ENCODE data around the gene EXOC3L2.

The EXOC3L2 gene

GRCh38 chr19:45218911-45219743 is 26.1 kb downstream of the EXOC3L2 start:
- DNase-seq = no peak

- no peak for DNase-seq
Measured at GRCh38 chr19:45218426-45218825, 26.8 kb downstream of the EXOC3L2 start.

GRCh38 chr19:45217957-45218334 is 27.3 kb downstream of the EXOC3L2 start:
- DNase-seq = no peak

DNA sequence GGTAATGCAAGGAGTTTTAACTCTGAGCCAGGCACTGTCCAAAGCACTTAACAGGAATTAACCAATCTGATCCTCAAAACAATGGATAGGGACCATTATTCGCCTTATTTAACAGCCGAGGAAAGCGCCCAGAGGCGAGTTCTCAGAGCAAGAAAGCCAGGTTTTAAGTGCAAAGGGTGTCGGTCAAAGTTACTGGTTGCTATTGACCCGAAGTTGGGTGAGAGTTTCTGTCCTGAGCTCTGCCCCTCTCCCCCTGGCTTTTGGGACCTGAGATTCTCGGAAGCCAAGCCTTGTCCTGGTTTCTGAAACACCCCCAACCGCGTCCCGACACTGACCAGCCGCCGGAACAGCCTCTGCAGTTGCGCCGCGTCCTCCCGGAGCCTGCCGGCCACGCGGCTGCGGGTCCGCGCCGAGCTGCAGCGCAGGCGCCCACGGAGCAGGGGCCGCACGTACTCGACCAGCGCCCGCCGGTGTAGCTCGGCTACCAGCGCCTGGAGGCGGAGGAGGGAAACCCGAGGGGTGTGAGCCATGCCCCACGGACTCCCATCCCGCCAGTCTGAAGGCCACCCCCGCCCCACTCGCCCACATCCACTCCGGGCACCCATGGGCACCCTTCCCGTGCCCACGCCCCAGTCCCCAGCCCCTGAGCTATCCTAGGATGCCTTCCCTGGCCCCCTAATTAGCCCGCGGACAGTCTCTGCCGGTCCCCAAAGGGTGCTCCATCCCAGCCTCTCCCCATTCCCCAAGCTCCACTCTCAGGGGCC is 27.8 kb downstream of the EXOC3L2 start:
- DNase-seq = peak; percentile 42

- no peak for DNase-seq
Measured at GRCh38 chr19:45216667-45217066, 28.5 kb downstream of the EXOC3L2 start.

DNA sequence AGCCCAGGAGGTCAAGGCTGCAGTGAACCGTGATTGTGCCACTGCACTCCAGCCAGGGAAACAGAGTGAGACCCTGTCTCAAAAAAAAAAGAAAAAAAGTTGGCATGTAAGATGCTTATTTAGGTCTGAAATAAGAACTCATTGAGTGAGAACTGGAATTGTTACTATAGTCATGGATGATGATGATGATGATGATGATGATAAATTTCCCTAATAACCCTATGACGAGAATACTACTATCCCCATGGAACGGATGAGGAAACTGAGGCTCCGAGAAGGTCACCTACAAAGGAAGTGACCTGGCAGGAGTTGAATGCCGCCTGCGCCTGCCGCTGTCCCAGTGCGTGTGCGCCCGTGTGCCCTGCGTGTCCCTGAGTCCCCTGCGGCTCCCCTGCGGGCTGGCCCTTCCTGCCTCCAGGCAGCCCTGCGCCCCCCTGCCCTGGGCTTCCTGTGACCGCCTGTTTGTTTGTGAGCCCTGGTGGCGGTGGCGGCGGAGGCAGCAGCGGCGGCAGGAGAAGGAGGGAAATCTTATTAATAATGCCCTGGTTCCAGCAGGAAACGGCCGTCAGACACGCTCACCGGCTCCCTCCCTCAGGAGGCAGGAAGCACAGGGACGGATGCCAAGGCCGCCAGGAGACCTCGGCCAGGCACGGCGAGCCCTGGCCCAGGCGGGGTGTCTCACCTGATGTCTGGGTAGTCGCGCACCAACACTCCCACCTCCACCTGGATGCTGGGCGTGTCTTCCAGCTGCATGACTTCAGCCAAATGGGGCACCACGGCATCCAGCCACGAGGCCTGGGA is 29.6 kb downstream of the EXOC3L2 start:
- DNase-seq = peak; percentile 44

DNA sequence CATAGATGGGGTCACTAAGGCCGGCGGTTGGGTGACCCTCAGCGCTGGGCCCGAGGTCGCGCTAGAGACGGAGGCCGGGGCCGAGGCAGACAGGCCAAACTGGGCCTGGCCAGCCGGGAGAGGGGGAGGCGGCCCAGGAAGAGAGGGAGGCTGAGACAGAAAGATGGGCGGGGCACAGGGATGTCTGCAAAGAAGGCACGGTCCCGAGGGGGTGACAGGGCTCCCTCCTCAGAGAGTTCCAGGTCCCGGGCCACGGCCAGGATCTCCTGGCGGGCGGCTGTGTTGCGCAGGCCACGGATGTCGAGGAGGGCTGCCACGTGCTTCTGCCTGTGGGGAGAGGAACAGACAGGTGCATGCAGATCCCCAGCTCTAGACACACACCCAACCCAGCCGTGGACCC is 32.2 kb downstream of the EXOC3L2 start:
- no peak for DNase-seq

DNA sequence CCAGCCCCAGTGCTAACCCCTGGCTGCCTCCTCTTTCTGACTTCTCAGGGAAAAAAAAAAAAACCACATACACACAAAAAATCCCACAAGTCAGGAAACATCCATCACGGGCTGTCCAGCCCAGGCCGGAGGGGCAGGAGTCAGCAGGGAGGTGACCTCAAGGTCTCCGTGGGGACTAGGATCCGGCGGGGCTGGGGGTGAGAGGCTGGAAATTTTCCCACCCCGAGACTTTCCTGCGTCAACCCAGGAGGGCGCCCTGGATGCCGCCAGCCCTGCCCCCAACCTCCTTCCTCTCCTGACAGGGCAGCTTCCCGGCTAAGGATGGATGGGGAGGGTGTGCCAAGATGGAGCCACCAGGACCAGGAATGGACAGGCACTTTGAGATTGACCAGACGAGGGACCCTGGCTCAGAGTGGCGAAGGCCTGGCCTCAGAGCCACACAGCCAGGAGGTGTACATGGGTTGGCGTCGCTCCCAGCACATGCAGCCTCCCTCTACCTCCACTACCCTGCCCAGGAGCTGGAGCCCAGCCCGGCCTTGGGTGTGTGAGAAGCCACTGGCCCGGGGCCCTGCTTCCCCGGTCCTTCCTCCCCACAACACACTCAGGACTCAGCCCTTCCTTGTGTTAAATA is 33.3 kb downstream of the EXOC3L2 start:
- DNase-seq = no peak

DNA sequence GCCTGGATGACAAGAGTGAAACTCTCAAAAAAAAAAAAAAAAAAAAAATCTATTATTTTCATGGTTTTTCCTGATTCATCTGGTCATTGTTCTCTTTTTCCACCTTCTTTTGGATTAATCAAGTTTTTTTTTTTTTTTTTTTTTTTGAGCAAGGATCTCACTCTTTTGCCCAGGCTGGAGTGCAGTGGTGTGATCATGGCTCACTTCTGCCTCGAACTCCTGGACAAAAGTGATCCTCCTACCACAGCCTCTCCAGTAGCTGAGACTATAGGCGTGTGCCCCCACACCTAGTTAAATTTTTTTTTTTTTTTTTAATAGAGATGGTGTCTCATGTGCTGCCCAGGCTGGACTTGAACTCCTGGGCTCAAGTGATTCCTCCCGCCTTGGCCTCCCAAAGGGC is 38.9 kb downstream of the EXOC3L2 start:
- no peak for DNase-seq

- no peak for DNase-seq
Measured at GRCh38 chr19:45205810-45206209, 39.4 kb downstream of the EXOC3L2 start.

GRCh38 chr19:45202637-45203036 is 42.6 kb downstream of the EXOC3L2 start:
- DNase-seq = no peak

GRCh38 chr19:45200568-45200967 is 44.6 kb downstream of the EXOC3L2 start:
- DNase-seq = peak; percentile 53

DNA sequence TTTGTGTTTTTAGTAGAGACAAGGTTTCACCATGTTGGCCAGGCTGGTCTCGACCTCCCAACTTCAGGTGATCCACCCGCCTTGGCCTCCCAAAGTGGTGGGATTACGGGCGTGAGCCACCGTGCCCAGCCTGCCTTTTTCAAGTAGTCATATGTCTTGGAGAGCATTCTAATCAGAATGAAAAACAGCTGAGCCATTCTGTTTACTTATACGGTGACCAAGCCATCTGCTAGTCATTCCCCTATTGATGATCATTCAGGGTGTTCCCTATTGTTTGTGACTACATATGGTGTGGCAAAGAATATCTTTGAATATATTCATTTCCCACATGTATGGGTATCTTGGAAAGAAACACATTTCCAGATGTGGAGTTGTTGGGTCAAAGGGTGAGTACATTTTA is 49.4 kb downstream of the EXOC3L2 start:
- DNase-seq = no peak

DNA sequence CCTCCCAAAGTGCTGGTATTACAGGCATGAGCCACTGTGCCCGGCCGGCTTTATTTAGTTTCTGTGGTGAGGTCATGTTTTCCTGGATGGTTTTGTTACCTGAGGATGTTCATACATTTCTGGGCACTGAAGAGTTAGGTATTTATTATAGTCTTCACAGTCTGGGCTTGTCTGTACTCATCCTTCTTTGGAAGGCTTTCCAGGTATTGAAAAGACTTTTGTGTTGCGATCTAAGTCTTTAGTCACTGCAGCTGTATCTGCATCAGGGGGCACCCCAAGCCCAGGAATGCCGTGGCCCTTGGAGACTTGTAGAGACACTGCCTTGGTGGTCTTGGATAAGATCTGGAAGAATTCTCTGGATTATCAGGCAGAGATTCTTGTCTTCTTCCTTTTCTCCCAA is 53.8 kb downstream of the EXOC3L2 start:
- no peak for DNase-seq

DNA sequence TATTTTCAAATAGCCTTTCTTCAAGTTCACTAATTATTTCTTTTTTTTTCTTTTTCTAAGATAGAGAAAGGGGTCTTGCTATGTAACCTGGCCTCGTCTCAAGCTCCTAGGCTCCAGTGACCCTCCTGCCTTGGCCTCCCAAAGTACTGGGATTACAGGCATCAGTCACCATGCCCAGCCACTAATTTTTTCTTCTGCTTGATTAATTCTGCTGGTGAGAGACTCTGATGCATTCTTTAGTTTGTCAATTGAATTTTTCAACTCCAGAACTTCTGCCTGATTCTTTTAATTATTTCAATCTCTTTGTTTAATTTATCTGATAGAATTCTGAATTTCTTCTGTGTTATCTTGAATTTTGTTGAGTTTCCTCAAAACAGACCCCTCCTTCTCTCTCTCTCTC is 55.2 kb downstream of the EXOC3L2 start:
- no peak for DNase-seq

- peak; percentile 53 for DNase-seq
Measured at GRCh38 chr19:45187421-45188100, 57.6 kb downstream of the EXOC3L2 start.

DNA sequence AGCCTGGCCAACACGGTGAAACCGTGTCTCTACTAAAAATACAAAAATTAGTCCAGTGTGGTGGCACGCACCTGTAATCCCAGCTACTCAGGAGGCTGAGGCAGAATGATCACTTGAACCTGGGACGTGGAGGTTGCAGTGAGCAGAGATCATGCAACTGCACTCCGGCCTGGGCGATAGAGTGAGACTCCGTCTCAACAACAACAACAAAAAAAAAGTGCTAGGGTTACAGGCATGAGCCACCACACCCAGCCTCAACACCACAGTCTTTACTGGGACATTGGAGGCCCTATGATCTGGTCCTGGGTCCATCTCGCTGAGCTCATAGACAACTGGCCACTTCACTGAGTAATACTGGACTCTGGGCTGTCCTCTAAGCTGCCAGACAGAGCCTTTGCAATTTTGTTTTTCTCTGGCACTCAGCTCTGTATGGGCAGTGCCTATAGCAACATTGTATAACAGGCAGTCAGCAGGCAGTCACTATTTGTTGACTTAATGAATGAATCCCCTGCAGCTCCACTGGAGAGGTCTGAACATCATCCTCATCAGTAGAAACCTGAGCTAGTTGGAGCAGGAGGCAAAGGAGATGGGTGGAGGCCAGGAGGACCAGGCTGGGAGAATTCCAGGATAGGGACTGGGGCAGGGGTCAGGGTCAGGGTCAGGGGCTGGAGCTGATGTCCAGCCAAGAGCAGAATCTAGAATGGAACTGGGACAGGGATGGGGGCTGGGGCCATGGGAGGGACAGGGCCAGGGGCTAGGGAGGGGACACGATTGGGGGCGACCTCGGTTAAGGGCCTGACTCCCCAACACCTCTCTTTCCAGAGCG is 58.5 kb downstream of the EXOC3L2 start:
- DNase-seq = no peak

DNA sequence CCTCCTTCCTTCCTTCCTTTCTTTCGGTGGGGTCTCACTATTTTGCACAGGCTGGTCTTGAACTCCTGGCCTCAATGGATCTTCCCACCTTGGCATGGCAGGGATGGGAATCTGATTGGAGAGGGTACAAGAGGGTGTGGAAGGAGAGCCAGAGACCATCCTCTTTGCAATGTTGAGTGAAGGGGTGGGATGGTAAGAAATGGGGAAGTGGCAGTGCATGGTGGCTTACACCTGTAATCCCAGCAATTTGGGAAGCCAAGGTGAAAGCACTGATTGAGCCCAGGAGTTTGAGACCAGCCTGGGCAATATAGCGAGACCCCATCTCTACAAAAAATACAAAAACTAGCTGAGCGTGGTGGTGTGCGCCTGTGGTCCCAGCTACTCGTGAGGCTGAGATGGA is 61.1 kb downstream of the EXOC3L2 start:
- DNase-seq = no peak

GRCh38 chr19:45182758-45183157 is 62.4 kb downstream of the EXOC3L2 start:
- DNase-seq = no peak

DNA sequence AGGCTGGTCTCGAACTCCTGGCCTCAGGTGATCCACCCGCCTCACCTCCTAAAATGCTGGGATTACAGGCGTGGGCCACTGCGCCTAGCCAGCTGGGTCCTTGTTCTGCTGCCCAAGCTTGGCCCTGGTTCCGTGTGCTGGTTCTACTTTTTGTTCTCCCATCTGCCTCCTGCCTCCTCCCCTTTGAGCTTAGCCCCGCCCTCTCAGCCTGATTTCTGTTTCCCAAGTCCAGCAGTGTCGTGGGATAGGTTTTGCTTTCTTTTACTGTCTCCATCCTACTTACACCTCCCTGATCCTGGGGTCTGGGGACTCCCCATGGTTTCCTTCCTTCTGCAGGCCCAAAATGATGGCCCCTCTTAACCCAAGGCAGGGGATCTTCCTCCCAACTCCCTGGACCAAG is 64.3 kb downstream of the EXOC3L2 start:
- no peak for DNase-seq

GRCh38 chr19:45179892-45180370 is 65.3 kb downstream of the EXOC3L2 start:
- DNase-seq = no peak

Data from eye (tissue), 1 donor.